ENCODE measurements around the gene SUCNR1. TPM values are rescaled to one million over a fixed set of nuclear protein-coding genes. Genes with fewer than 3 reads are reported as not detected.

SUCNR1 gene
- total and polyA plus RNA-seq, 2 of the 13 experiments (the other 11 are each of a cell fraction or from before 2014, with no cell fraction given): 0.03 TPM; not detected in 1

- ChIA-PET CTCF (ENCODE audit: low intra/inter-chr PET ratio, low total read pairs) (no interaction called here), POLR2A (no interaction called here)
- Histone ChIP-seq H3K9ac (ENCODE audit: insufficient read depth, low read depth, low read length) (no peak overlapping the region), H3K9me3 (ENCODE audit: low read length) (no peaks in the 10 kb centered on the region), H3K4me1 (ENCODE audit: insufficient read depth, low read length) (no peaks in the 10 kb centered on the region), H4K20me1 (ENCODE audit: insufficient read depth, low read length) (no peaks in the 10 kb centered on the region), H3K27me3 (ENCODE audit: control insufficient read depth in 1 of 2, insufficient read depth in 2 of 2, low read length in 2 of 2) (no peaks in the 10 kb centered on the region; a peak in 1 of 5 replicates), H3K4me2 (ENCODE audit: low read depth, low read length) (no peak overlapping the region), H3K4me3 (replicated peaks in 1 of 3; ENCODE audit: insufficient read depth in 1 of 3, low read depth in 2 of 3, low read length in 3 of 3) (no peak overlapping the region), H3K27ac (ENCODE audit: extremely low read length, insufficient read depth, low read length) (no peak overlapping the region), H2AFZ (ENCODE audit: low read length) (no peak overlapping the region), H3K36me3 (replicated peaks in 1 of 2; ENCODE audit: control insufficient read depth in 1 of 2, insufficient read depth in 2 of 2, low read length in 2 of 2) (no peaks in the 10 kb centered on the region), H3K79me2 (ENCODE audit: insufficient read depth, low read length) (no peaks in the 10 kb centered on the region)
- ATAC-seq (no peak), FAIRE-seq (no peak), DNase-seq (ENCODE audit: low spot score) (no peak)
- TF ChIP-seq MIER2 (CRISPR knock-in tag; IDR thresholded peaks at IDR 0.05) (no peak), ZFP90 (CRISPR knock-in tag; IDR thresholded peaks at IDR 0.05; ENCODE audit: borderline replicate concordance) (no peak), ZNF256 (CRISPR knock-in tag; conservative IDR thresholded peaks at IDR 0.05) (no peak), RARA (CRISPR knock-in tag; IDR thresholded peaks at IDR 0.05) (no peak), MED13 (CRISPR knock-in tag; IDR thresholded peaks at IDR 0.05) (no peak), ZNF652 (CRISPR knock-in tag; IDR thresholded peaks at IDR 0.05; ENCODE audit: borderline replicate concordance, low read depth) (no peak), ZKSCAN1 (IDR thresholded peaks at IDR 0.05; ENCODE audit: low read length) (no peak), TBX3 (IDR thresholded peaks at IDR 0.05; ENCODE audit: borderline replicate concordance) (no peak), ZBTB33 (CRISPR knock-in tag; IDR thresholded peaks at IDR 0.05) (no peak), ZNF34 (CRISPR knock-in tag; IDR thresholded peaks at IDR 0.05; ENCODE audit: borderline replicate concordance) (no peak), ZNF644 (CRISPR knock-in tag; IDR thresholded peaks at IDR 0.05; ENCODE audit: low read depth) (no peak), NFE2 (CRISPR knock-in tag; IDR thresholded peaks at IDR 0.05) (no peak), ZNF224 (CRISPR knock-in tag; IDR thresholded peaks at IDR 0.05) (no peak), GFI1 (CRISPR knock-in tag; IDR thresholded peaks at IDR 0.05; ENCODE audit: borderline replicate concordance) (no peak)
- TF ChIP-seq, protein P1, sequence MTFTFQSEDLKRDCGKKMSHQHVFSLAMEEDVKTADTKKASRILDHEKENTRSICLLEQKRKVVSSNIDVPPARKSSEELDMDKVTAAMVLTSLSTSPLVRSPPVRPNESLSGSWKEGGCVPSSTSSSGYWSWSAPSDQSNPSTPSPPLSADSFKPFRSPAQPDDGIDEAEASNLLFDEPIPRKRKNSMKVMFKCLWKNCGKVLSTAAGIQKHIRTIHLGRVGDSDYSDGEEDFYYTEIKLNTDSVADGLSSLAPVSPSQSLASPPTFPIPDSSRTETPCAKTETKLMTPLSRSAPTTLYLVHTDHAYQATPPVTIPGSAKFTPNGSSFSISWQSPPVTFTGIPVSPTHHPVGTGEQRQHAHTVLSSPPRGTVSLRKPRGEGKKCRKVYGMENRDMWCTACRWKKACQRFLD (CRISPR knock-in tag; IDR thresholded peaks at IDR 0.05; ENCODE audit: borderline replicate concordance): no peak
- TF ChIP-seq, protein P2, sequence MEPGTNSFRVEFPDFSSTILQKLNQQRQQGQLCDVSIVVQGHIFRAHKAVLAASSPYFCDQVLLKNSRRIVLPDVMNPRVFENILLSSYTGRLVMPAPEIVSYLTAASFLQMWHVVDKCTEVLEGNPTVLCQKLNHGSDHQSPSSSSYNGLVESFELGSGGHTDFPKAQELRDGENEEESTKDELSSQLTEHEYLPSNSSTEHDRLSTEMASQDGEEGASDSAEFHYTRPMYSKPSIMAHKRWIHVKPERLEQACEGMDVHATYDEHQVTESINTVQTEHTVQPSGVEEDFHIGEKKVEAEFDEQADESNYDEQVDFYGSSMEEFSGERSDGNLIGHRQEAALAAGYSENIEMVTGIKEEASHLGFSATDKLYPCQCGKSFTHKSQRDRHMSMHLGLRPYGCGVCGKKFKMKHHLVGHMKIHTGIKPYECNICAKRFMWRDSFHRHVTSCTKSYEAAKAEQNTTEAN (CRISPR knock-in tag; conservative IDR thresholded peaks at IDR 0.05): no peak
- 12% methylated on average over 2 of the region's 2 CpGs for WGBS (ENCODE audit: low lambda C conversion rate)
- in situ Hi-C loops (cut with HindIII; ENCODE audit: extremely low pct_ligation_motif_present, low pct_unique_long_range_greater_than_20kb): no loop called here
- no TSS peak for BruUV-seq (replicated peaks)
- intact Hi-C loops (cut with micrococcal nuclease; ENCODE audit: unreplicated experiment): no loop called here
Observed at GRCh38 chr3:151925876-151926275, 52.4 kb downstream of the SUCNR1 start.
